Pons (tissue), 1 donor: ENCODE data around the gene ZFX.
"Not testable (repeated sequence)": the region's sequence is repeated elsewhere in the genome, so short reads cannot be mapped to it uniquely, and the experiment has no call there.

Experiments used
- DNase-seq: peaks from one replicate; pipeline ENCODE4 v3.0.0-alpha.2; 2016; ENCODE audit warnings: low spot score

ZFX gene

GRCh38 chrX:24151513-24151912 is 2.0 kb downstream of the ZFX start:
- no peak for DNase-seq

DNA sequence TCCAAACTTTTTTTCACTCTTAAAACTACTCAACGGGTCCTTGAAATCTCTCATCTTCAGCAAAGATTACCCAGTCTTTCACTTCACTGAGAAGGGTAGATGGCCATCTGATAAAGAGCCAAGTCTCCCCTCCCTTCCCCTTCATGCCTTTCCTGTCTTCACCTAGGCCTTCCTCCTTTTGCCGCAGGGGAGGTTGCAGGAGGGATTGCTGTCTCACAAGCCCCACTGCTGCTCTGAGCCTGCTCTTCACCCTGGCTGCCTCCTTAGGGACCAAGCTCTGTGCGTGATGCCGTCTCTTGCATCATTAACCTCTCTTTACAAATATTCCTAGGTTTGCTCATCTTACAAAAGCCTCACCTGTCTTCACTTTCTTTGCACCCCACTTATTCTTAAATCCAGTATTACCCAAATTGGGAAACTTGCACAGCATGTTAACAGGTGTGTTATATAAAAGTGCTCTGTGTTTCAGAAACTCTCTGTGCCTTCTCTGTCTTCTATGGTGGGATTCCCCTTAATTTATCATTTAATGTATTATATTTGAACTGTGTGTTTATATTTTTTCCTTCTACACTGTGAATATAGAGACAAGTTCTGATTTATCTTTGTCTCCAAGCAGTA is 3.8 kb downstream of the ZFX start:
- DNase-seq, result no peak

DNA sequence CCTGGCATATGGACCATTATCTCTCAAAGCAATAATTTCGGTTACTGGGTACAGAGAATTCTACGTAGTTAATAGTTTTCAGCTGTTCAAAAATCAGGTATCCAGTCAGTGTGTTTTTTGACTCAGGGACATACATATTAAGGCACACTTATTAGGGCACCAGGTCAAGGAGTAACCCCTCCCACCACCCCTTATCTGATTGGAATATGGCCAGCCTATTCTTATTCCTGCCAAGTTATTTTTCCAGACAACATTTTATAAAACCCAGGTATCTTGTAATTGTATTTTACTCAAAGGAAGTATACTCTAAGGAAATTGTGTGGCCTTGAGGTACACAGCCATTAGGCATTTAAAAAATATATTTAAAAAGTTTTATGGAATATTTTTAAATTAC is 4.3 kb downstream of the ZFX start:
- no peak for DNase-seq

GRCh38 chrX:24154490-24155034 is 5.0 kb downstream of the ZFX start:
- DNase-seq, result no peak

GRCh38 chrX:24155747-24156146 is 6.2 kb downstream of the ZFX start:
- DNase-seq, result not testable (repeated sequence)

DNA sequence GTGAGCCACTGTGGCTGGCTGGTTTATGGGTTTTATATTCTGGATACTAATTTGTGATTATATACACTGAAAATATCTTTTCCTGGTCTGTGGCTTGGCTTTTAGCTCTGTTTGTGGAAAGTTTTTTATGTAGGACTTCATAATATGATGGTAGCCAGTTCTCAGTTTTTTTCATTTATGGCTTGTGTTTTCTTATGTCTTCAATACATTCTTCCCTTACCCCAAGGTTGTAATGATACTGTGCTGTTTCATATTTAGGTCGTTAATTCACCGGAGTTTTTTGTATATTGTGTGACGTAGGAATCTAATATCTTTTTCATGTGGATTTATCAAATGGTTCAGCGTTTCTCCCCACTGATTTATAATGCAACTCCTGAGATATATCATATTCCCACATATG is 6.6 kb downstream of the ZFX start:
- DNase-seq, result no peak

DNA sequence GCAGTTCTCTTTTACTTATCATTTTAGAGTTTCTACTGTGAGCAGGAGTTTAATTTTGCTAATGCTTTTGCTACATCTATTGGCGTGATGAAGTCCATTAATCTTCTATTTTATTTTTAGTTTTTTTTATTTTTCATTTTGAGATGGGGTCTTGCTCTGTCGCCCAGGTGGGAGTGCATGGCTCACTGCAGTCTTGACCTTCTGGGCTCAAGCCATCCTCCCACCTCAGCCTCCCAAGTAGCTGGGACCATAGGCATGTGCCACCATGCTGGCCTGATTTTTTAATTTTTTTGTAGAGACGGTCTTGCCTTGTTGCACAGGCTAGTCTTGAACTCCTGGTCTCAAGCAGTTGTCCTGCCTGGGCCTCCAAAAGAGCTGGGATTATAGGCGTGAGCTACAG is 9.4 kb downstream of the ZFX start:
- no peak for DNase-seq

DNA sequence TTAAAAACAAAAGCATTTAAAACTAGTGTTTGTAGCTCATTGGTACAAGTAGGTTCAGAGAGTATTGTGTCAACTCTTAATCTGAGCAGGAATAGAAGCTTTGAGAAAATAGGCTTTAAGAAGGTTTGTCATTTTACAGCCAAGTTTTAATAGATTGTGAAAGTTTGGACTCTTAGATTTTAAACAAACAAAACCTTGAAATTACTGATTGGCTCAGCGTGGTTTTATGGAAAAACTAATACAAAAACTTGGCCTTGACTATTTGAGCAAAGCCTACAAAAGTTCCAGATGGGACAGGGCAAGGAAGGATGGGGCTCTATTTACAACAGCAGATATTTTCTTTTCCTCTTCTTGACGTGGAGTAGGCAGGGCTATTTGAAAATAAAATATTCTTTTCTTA is 16.5 kb downstream of the ZFX start:
- no peak for DNase-seq

- no peak for DNase-seq
Measured at GRCh38 chrX:24167719-24168472, 18.4 kb downstream of the ZFX start.

DNA sequence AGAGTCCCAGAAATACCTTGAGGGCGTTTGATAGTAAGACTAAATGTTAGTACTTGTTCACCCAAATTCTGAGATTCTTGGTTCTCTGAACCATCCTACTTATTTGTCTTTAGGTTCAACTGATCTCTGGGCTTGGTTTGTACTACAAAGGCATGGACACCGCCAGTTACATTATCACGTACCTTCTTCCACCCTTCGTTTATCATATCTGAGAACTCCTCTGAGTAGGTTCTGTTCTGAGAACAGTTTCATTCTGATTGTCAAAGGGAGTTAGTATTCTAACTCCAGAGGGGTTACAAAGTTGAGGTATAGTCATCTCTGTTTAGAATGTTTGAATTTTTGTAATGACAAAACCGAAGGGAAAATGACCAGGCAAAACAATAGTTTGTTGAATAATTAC is 19.3 kb downstream of the ZFX start:
- DNase-seq, result no peak

DNA sequence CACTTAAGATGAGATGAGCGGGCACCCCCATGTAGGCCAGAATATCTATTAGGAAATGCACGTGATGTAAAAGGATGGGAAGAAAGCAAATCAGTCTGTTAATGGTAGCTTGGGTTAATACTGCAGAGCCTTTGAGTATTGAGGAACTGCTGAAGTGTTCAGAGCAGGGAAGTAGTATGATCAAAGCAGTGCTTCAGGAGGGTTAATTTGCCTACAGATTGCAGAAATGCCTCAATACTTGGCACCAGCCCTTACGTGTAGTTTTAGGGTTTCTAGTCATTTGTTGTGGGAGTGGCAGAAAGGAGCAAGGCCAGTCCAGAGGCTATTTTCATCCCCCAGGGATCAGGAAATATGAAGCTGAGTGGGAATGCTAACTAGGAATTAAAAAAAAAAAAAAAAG is 19.7 kb downstream of the ZFX start:
- DNase-seq, result no peak

- DNase-seq, result no peak
Measured at GRCh38 chrX:24173115-24173847, 23.8 kb downstream of the ZFX start.

DNA sequence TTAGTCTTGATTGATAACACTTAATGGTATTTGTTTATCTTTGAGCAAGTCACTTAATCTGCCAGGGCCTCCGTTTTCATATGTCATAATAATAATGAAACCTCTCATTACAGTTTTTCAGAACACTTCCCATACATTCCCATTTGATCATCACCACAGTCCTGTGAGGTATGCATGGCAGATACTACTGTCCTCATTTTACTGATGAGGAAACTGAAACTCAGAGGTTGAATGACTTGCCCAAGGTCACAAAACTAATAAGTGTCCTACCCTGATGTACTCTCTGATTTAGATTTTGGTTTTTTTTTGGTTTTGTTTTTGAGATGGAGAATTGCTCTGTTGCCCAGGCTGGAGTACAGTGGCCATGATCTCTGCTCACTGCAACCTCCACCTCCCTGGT is 25.7 kb downstream of the ZFX start:
- DNase-seq, result no peak

GRCh38 chrX:24178441-24178840 is 28.9 kb downstream of the ZFX start:
- DNase-seq, result no peak

GRCh38 chrX:24184018-24184417 is 34.5 kb downstream of the ZFX start:
- DNase-seq, result no peak

GRCh38 chrX:24186483-24186882 is 37.0 kb downstream of the ZFX start:
- DNase-seq, result no peak

GRCh38 chrX:24186986-24187385 is 37.5 kb downstream of the ZFX start:
- DNase-seq, result no peak

GRCh38 chrX:24189490-24189889 is 40.0 kb downstream of the ZFX start:
- no peak for DNase-seq

GRCh38 chrX:24190500-24191156 is 41.1 kb downstream of the ZFX start:
- DNase-seq, result no peak

- no peak for DNase-seq
Measured at GRCh38 chrX:24196509-24196908, 47.0 kb downstream of the ZFX start.

DNA sequence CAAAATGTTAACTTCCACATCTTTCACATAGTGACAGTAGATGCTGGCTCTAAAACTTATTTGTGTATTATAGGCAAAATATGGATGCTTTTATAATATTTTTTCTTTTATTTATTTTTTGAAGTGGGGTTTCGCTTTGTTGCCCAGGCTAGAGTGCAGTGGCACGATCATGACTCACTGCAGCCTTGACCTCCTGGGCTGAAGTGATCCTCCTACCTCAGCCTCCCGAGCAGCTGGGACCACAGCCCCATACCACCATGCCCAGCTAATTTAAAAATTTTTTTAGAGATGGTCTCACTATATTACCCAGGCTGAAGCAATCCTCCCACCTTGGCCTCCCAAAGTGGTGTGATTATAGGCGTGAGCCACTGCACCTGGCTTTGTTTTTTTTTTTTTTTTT is 48.6 kb downstream of the ZFX start:
- DNase-seq, result no peak

DNA sequence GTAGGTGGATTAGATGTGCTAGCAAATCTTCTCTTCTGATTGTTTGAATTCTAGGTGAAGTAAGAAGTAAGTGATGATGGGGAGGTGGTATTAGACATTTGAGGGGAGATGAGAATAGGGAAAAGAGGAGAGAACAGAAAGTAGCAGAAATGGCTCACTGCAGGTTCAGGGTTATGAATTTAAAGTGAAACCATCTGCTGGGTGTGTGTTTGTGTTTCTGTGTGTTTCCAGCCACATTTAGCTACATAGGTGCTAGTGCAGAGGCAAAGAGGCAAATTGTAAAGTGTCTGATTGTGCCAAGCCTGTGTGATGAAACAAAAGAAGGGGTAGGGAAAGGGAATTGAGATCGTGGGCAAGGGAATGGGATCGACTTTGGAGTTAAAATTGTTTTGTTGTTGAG is 50.6 kb downstream of the ZFX start:
- DNase-seq, result no peak

- no peak for DNase-seq
Measured at GRCh38 chrX:24201216-24201615, 51.7 kb downstream of the ZFX start.
